DND-41 (cell line): ENCODE results near the gene ITGAX.

Source experiments
- EZH2 ChIP-seq: IDR thresholded peaks from 3 replicates; pipeline ENCODE4 v1.6.1; 2012; ENCODE audit warnings: borderline replicate concordance, low read depth, mild to moderate bottlenecking, moderate library complexity, low read length, inconsistent platforms; ENCODE audit not compliant: severe bottlenecking
- TF ChIP-seq, protein P1 (sequence below): IDR thresholded peaks from 2 replicates; pipeline ENCODE4 v1.5.1; 2012; ENCODE audit warnings: borderline replicate concordance, low read length, moderate library complexity, mild to moderate bottlenecking; ENCODE audit not compliant: poor library complexity, severe bottlenecking; ENCODE audit errors: extremely low read depth

DNA sequence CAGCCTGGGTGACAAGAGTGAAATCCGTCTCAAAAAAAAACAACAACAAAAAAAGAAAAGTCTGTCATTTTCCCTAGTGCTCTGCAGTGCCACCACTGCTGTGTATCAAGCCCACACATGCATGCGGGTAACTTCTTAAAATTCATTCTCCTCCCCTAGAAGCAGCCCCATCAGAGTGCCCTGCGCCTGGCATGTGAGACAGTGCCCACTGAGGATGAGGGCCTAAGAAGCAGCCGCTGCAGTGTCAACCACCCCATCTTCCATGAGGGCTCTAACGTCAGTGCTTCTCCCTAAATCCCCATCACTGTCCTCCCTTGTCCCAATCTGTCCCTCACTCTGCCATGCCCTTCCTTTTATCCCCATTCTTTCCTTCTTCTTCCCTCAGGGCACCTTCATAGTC, 62.9 kb downstream of the ITGAX start:
- TF ChIP-seq, protein P1, sequence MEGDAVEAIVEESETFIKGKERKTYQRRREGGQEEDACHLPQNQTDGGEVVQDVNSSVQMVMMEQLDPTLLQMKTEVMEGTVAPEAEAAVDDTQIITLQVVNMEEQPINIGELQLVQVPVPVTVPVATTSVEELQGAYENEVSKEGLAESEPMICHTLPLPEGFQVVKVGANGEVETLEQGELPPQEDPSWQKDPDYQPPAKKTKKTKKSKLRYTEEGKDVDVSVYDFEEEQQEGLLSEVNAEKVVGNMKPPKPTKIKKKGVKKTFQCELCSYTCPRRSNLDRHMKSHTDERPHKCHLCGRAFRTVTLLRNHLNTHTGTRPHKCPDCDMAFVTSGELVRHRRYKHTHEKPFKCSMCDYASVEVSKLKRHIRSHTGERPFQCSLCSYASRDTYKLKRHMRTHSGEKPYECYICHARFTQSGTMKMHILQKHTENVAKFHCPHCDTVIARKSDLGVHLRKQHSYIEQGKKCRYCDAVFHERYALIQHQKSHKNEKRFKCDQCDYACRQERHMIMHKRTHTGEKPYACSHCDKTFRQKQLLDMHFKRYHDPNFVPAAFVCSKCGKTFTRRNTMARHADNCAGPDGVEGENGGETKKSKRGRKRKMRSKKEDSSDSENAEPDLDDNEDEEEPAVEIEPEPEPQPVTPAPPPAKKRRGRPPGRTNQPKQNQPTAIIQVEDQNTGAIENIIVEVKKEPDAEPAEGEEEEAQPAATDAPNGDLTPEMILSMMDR, result no peak
- no peak for TF ChIP-seq EZH2
